Retina (tissue), 1 donor: ENCODE results near the gene FXYD6.

Experiments used
- DNase-seq: peaks from one replicate; pipeline ENCODE4 v3.0.0-alpha.2; 2016

The FXYD6 gene

DNA sequence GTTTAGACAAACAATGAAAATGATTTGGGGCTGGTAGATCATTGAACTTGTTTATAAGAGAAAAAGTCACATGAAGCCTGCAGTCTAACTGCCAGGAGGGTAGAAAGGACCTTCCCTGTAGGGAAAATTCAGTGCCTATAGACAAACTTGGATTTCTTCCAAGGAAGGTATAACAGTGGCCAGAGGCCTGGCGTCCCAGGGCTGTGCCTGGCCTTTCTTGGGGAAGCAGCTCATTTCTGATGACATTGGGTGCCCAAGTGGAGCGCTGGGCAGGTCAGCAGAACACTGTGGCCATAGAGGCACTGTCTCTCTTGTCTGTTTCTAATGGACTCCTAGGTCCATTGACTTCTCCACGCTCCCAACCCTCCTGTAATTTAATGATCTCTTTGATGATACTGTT lies 6.6 kb upstream of the FXYD6 start:
- no peak for DNase-seq

GRCh38 chr11:117882311-117882905 lies 6.0 kb upstream of the FXYD6 start:
- DNase-seq, result no peak

- DNase-seq, result no peak
These were observed 4.8 kb upstream of the FXYD6 start for GRCh38 chr11:117881217-117881616.

DNA sequence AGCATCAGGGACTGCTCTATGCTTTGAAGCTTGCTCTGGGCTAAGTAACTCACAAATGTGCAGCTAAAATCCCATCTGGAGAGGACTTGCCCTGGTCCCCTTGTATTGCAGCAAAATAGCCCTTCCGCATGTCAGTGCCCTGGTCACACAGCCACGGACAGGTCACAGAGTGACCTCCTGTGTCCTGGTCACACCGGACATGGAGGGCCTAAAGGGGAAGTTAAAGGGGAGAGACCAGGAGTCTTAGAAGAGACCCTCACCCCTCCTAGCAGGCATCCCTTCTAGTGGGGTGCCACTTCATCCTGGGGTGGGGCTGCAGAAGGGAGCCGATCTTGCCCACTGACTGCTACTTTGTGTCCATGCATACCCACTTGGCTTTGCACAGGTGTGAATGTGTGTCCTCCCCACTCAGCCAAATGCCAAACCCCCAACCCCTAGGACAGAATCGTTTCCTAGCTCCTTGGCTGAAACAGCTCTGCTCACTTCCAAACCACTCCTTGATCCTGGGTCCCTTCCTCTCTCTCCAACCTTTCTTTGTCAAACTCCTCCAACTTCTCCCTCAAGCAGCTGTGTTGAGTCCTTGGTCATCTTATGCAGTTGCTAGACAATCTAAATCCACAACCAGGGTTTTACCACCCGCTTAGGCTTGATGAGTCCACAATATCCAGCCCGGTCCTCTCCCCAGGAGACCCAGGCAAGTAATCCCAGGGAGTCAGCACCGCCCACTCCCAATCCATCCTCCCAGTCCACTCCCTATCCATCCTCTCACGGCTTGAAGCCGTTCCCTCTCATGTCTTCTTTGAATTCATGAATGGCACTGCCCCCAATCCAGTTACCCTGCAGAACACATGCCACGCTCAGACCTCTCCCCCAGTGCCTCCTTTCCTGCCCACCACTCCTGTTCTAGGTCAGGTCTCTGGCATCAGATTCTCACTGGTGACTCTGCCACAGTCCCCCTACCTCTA lies 3.3 kb upstream of the FXYD6 start:
- DNase-seq, result no peak

DNA sequence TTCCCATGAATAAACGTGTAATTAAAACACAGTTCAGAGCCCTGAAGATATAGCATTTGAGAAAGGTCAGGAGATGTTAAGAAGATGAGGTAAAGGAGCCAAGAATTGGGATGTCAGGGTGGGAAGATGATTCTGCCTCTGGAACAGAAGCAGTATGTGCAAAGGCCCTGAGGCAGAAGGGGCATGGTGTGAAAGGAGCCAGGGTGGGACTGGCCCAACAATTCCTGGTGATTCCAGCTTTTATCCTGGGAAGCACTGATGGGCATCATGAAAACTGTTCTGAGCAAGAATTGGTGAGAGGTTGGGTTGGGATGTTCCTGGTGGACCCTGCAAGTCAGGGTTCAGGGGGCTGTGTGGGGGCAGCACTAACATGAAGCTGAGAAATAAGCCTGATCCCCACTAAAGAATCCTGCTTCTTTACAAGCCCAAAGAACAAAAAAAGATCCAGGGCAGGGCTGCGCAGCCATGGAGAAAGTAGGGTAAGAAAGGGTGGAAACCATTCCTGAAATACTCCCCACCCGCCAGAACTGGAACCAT lies 2.5 kb upstream of the FXYD6 start:
- no peak for DNase-seq

DNA sequence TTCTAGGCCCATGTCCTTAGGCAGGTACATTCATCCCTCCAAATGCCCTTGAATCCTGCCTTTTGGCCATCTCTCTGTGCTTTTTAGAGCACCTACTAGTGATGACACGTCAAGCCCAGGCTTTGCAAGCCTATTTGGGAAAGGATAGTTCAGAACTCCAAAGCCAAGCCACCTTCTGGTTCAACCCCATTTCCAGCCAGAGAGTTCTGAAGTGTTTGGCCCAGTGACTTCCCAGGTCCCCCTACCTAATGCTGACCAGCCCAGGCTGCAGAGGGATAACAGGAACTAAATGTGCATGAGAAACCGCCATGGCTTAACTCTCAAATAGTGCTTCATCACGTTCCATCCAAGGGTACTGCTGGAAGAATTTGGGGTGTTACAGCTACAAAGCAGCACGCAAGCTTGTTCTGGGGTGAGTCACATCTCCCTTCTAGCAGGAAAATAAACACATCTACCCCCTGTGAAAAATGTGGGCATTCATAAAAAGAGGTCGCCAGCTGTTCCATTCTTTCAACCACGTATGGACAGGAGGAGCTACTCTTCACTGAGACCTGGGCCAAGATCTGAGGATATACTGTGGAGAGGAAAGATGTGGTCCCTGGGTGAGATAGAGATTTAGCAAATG lies 2.0 kb upstream of the FXYD6 start:
- no peak for DNase-seq

DNA sequence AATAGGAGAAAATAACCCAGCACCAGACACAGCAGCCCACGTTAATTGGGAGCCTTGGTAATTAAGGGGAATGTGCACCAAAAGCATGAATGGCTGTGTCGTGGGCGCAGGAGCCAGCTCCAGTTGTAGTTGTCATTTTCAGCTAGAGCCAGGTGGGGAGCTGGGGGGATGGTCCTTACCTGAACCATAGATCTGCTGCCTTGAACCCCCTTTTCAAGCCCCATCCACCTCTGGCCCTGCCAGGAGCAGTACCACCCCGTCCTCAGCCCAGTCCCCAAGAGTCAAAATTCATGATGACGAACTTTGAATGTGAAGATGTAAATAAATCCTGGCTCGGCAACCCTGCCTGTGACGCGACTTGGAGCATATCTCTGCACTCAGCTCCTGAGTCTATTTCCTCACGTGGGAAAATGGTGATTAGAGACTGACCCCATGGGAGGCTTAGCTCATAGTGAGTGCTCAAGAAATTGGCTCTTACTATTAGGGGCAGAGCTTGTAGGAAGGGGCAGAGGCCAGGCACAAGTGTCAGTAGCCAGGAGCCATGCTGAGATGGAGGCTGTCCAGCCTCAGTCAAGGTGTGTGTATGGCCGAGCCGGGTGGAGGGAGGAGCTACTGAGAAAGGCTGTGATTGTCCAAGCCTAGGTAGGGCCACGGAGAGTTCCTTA lies 794 bp upstream of the FXYD6 start:
- no peak for DNase-seq

- DNase-seq, result no peak
These were observed 458 bp downstream of the FXYD6 start for GRCh38 chr11:117876059-117876340.

DNA sequence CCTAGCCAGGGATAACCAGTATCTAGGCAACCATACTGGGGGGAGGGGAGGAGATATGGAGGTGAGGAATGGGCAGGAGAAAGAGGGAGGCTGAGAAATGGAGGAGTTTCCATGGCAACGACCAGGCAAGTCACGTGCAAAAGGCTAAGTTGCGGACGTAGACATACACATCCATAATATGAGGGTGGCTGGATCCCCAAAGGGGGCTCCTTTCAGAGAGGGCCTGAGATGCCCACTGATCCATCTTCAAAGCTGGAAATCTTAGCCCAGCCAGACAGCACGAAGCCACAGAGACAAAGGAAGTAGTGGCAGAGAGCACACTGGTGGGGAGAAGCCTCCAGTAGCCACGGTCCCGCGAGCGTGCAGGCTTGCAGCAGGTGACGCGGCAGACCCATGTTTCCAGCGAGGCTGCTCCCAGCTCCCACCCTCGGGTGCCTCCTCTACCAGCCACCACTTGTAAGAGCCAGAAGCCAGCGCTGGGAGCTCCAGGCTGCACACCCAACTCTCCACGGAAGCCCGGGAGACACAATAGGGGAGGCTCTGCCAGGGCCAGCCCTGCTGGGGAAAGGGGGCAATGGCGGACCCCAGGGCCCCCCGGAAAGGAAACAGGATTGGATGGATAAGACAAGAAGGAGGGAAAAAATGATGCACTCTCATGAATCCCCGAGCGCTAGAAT lies 938 bp downstream of the FXYD6 start:
- DNase-seq, result peak; percentile 81

DNA sequence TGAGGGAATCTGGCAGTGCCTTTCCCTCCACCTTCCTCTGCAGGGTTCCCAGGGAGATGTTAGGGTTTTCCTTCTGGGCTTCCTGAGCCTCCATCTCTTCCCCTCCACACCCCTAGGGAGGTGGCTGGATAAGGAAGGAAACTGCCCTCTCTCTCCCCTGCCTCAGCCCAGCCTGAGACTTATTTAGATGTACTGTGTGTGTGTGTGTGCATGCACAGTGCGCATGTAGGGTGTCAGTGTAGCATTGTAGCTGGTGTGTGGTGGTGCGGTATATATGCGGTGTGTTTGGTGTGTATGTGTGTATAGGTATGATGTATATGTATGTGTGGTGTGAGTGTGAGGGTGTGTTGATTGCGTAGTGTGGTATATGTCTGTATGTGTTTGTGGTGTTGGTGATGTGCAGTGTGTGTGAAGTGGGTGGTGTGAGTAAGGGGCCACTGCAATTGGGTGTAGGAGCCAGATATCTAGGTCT lies 1.5 kb downstream of the FXYD6 start:
- no peak for DNase-seq

GRCh38 chr11:117874253-117874909 lies 2.1 kb downstream of the FXYD6 start:
- peak; percentile 41 for DNase-seq

DNA sequence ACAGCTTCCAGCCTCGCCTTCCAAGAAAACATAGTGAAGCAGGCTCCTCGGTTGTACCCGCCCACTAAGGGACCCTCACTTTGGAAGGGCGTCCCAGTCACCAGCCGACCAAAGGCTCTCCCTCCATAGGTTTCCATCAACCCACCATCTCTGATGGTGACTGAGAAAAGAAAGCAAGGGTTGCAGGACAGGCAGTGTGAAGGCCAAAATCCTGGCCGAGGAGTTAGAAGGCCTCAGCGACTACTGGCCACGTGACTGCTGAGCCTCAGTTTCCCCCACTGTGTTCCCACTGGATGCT lies 2.7 kb downstream of the FXYD6 start:
- no peak for DNase-seq

DNA sequence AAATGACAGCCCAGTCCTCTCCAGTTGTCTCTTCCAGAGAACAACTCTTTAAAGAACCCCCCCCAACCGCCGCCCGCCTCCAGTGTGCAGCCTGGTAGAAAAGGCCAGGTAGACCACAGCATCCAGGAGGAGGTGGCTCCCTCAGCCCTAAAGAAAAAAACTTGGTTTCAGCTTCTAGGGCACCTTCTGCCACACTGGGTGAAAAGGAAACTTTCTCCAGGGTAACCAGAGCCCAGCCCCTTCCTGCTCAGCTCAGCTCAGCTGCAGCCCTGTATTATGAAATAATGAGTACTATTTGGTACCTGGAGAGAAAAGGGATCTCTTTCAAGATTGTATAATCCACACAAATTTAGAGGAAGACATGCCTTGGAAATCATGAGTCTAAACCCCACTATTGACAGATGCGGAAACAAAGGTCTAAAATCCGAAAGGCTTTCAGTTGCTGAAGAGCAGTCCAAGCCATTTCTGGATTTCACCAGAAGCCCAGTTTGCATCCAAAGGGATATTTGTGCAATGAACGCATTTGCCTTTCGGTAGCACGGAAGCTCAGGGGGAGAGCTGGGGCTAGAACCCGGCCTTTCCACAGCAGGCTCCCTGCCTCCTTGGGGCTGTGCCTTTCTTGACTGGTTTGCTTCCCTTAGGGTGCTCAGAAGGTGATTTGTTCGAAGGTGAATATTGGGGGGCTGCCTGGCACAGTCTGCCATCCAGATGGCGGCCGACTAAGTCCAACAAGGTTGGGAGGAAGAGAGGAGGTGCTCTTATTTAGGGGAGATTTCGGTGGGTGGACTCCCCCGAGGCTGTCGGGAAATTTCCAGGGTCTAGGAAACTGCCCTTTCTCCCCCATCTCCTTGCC lies 3.3 kb downstream of the FXYD6 start:
- no peak for DNase-seq

DNA sequence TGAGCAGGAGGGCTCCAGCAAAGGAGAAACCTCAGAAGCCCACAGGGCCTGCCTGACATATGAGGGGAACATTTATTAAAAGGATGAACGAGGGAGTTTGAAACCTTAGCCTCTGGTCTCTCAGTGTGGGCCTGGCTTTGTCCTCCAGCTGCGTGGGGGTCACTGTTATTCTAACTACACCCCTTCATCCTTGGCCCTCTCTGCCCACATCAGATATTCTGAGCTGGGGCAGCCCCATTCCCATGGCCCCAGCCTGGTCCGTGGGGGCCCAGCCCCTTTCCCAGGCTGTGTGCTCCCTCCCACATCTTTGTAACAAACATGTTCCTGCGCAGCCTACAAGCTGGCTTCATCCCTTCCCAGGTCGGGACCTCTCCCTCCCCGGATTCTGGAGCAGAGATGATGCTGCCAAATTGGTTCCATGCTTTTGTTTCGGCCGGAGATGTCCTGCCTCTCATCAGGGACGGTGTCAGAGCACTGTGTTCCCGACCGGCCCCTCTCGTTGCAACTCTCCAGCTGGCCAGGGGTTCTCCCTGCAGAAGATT lies 4.0 kb downstream of the FXYD6 start:
- DNase-seq, result no peak

- DNase-seq, result no peak
These were observed 4.7 kb downstream of the FXYD6 start for GRCh38 chr11:117871784-117872183.

DNA sequence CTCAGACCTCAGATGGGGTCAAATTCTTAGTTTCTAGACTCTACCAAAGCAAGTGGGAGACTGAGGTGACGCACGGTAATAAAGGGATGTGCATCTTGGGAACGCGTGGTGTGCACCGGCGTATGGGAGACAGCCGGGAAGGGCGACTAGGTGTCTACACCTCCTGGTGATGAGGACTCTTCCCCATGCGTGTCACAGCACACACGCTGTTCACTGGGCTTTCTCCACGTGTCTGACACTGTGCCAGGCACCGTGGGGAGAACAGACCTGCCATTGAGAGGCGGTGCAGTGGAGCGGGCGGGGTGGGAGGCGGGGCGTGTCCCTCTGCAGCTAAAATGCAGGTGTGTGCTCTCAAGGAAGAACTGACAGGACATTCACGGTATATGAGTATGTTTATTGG lies 5.3 kb downstream of the FXYD6 start:
- no peak for DNase-seq

DNA sequence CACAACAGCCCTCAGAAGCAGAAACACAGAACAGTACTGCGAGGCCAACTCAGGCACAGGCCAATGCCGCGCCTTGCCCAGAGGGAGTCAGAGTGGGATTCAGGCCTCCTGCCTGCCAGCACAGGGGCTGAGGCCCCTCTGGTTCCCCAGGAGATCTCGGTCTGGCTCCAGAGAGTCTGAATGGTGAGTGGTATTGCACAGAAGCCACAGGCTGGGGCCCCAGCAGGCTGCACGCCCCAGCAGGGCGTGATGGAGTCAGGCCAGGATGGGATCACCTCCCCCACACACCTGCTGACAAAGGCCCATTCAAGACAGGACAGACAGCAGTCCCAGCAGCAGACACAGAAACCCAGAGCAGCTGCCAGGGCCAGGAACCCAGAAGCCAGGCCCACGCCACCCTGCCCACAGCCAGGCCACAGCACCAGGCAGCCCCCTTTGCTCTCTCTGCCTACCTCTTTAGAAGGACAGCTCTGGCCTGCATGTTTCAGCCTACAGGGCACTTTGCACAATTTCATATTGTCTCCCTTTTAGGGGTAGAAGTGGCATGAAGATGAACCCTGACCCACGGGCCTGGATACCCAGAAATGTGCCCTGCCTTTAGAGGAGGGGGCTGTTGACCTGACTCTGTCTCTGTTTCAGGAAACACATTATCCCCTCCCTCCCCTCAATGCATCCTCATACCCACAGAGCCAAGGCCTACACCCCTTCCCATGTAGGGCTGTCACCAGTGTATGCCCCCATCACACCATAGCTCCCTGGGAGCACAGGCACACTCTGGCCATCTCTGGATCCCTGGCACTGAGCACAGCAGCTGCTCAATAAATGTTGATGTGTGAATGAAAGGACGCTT lies 6.1 kb downstream of the FXYD6 start:
- peak; percentile 61 for DNase-seq

DNA sequence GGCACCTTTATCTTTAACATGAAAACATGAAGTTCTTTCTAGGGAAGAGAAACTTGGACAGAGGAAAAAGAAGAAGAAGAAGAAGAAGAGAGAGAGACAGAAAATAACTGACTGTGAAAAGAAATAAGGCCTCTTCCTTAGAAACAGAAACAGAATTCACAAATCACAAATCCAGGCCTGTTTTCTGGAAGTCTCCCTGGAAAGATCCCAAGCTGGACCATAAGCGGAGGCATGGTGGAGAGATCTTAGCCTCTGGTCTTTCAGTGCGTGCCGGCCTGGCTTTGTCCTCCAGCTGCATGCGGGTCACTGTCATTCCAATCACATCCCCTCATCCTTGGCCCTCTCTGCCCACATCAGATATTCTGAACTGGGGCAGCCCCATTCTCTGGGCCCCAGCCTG lies 6.9 kb downstream of the FXYD6 start:
- DNase-seq, result no peak

DNA sequence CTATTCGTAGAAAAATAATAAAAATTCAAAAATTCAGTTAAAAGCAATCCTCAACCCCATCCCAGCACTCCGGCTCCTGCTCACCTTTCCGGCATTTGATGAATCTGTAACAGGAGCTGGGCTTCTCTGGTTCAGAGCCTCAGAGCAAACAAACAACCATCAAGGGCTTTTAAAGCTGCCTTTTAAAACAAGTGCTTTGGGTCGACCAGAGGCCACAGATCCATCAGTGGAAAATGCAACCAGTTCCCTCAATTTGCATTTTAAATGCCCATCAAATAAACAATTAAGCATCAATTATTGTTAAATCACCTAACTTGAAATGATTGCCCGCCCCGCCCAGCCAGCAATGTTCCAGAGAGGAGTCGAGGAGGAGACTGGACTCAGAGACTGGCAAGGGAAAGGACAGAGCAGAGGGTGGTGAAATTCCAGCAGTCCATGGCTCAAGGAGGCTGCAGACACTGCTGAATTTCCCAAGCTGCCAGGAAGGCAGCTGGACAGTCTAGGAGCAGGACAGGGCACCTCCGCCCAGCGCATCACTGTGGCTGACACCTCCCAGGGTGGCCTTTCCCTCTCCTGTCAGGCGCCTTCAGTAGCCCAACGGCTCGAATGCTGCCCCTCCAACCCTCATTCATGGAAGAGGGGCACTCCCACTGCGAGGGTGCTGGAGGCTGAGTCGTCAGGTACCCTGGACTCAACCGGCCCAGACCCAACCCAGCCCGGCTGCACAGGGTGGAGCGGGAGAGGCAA lies 7.5 kb downstream of the FXYD6 start:
- DNase-seq, result no peak
